Measurements from ENCODE around the gene ZCCHC7.

GRCh38 chr9:37283730-37284325 lies 163.5 kb downstream of the ZCCHC7 start:
- TF ChIP-seq RAD21 (conservative IDR thresholded peaks at IDR 0.05): no peak
- no peak for TF ChIP-seq CTCF (IDR thresholded peaks at IDR 0.05; ENCODE audit: poor library complexity, severe bottlenecking)
- no peak for TF ChIP-seq POLR2AphosphoS5 (IDR thresholded peaks at IDR 0.05)
- no peak for TF ChIP-seq EZH2 (IDR thresholded peaks at IDR 0.05; ENCODE audit: borderline replicate concordance, insufficient read depth, low read length, poor library complexity, severe bottlenecking)
- TF ChIP-seq MXI1 (conservative IDR thresholded peaks at IDR 0.05; ENCODE audit: poor library complexity, severe bottlenecking): no peak
- no peak for TF ChIP-seq EP300 (conservative IDR thresholded peaks at IDR 0.05; ENCODE audit: poor library complexity, severe bottlenecking)
- TF ChIP-seq REST (IDR thresholded peaks at IDR 0.05; ENCODE audit: borderline replicate concordance): no peak

Measured in neural cell (in vitro differentiated cells).